ENCODE measurements around the gene TUBB1. TPM values are rescaled to one million over a fixed set of nuclear protein-coding genes. Genes with fewer than 3 reads are reported as not detected.

Gene TUBB1
- total and polyA plus RNA-seq, 2 of the 4 experiments (the other 2 are of a cell fraction): not detected

- intact Hi-C loops (cut with micrococcal nuclease): no loop called here
- CTCF ChIA-PET: no interaction called here
- 98% methylated on average over 7 of the region's 24 CpGs; no CpG with 5 or more reads in 1 of the 2 experiments for WGBS, 2 experiments (ENCODE audit: extremely low coverage in 2 of 2, insufficient read length in 1 of 2)
Measured at GRCh38 chr20:58997141-58997770, 22.0 kb upstream of the TUBB1 start.

More at GRCh38 chr20:58997141-58997770, 22.0 kb upstream of the TUBB1 start:
- H2AFZ ChIP-seq (replicated peaks; ENCODE audit: low read length, poor library complexity): no peak overlapping the region
- no peak overlapping the region for H2BK120ac ChIP-seq (ENCODE audit: low read depth, low read length)
- H3K14ac ChIP-seq (replicated peaks; ENCODE audit: low read depth, low read length): no peak overlapping the region
- in situ Hi-C loops (cut with MboI; ENCODE audit: low sequenced_read_pairs): no loop called here
- H3K27me3 ChIP-seq (ENCODE audit: control insufficient read depth, insufficient read depth, low read length): no peaks in the 10 kb centered on the region
- H3K4me2 ChIP-seq (ENCODE audit: low read depth, low read length): no peak overlapping the region
- H4K91ac ChIP-seq (ENCODE audit: insufficient read depth, low read depth, low read length): no peak overlapping the region
- no peak overlapping the region for H4K8ac ChIP-seq (ENCODE audit: low read depth in 2 of 2, low read length in 2 of 2)
- no peak for DNase-seq
- POLR2A ChIA-PET (ENCODE audit: unreplicated experiment): no interaction called here
- H3K27ac ChIP-seq (ENCODE audit: insufficient read depth, low read length): no peak overlapping the region
- H3K56ac ChIP-seq (ENCODE audit: extremely low read depth, insufficient read depth, low read length): no peak overlapping the region
- ATAC-seq (ENCODE audit: low read depth): no peak
- H2AK5ac ChIP-seq (ENCODE audit: low read depth, low read length): no peak overlapping the region
- no peak overlapping the region for H2AK9ac ChIP-seq (replicated peaks; ENCODE audit: low read depth, low read length, poor library complexity)
- no peak overlapping the region for H3K9ac ChIP-seq (ENCODE audit: low read depth, low read length)
- no peak overlapping the region for H3K4ac ChIP-seq (ENCODE audit: low read depth, low read length)
- no peak overlapping the region for H3K18ac ChIP-seq (ENCODE audit: low read depth, low read length)
- no TSS peak for BruUV-seq (replicated peaks)
- H2BK20ac ChIP-seq (ENCODE audit: low read depth, low read length): no peak overlapping the region
- H3K9me1 ChIP-seq (ENCODE audit: insufficient read depth, low read length): peaks cover 17% of the 10 kb centered on the region
- H4K20me1 ChIP-seq (ENCODE audit: insufficient read depth, low read length): peaks cover 11% of the 10 kb centered on the region
- 0 out of 2 replicates have a peak, but pooled peaks cover 3% of the 10 kb centered on the region for H3K4me1 ChIP-seq (ENCODE audit: control insufficient read depth, insufficient read depth, low read length)
- no peak overlapping the region for H4K5ac ChIP-seq (ENCODE audit: low read depth, low read length)
- TF ChIP-seq CTCF (conservative IDR thresholded peaks at IDR 0.05; ENCODE audit: low read depth, low read length) (no peak), NFE2L2 (IDR thresholded peaks at IDR 0.05; ENCODE audit: low read depth, low read length) (no peak), MAFK (IDR thresholded peaks at IDR 0.05; ENCODE audit: low read depth, low read length) (no peak), USF2 (IDR thresholded peaks at IDR 0.05; ENCODE audit: low read depth, low read length) (no peak), MXI1 (IDR thresholded peaks at IDR 0.05; ENCODE audit: borderline replicate concordance, low read depth, low read length) (no peak), FOS (IDR thresholded peaks at IDR 0.05; ENCODE audit: low read depth, low read length) (no peak), RAD21 (IDR thresholded peaks at IDR 0.05; ENCODE audit: low read length) (no peak)
- dilution Hi-C loops (cut with HindIII; ENCODE audit: low sequenced_read_pairs, unreplicated experiment): no loop called here
- no peaks in the 10 kb centered on the region for H3K9me3 ChIP-seq (ENCODE audit: control insufficient read depth, insufficient read depth, low read length)
- H2BK15ac ChIP-seq (ENCODE audit: low read depth, low read length): no peak overlapping the region
- peaks cover 55% of the 10 kb centered on the region for H3K36me3 ChIP-seq (ENCODE audit: control insufficient read depth, insufficient read depth, low read length)
- peaks cover 8 to 32% of the 10 kb centered on the region in 2 experiments; a peak in 2 of 4 replicates for H3K79me1 ChIP-seq (ENCODE audit: low read depth in 1 of 2, low read length in 2 of 2)
- no peak overlapping the region for H2BK5ac ChIP-seq (ENCODE audit: low read depth, low read length, poor library complexity, severe bottlenecking)
- no peak overlapping the region for H3K23ac ChIP-seq (ENCODE audit: low read depth, low read length)
- H3K4me3 ChIP-seq (ENCODE audit: insufficient read depth, low read depth, low read length): no peak overlapping the region

All from IMR-90 (cell line).